SK-MEL-5 (cell line): ENCODE measurements around the gene SCFD2. TPM values are rescaled to one million over a fixed set of nuclear protein-coding genes. Genes with fewer than 3 reads are reported as not detected.
"Not testable (repeated sequence)": the region's sequence is repeated elsewhere in the genome, so short reads cannot be mapped to it uniquely, and the experiment has no call there.

Experiments used
- DNase-seq: peaks from one replicate; pipeline ENCODE4 v3.0.0-alpha.2; 2016; ENCODE audit warnings: low read depth, low spot score
- in situ Hi-C: cut with HindIII; loops from 2 replicates; pipeline ENCODE4 v1.10.0; 2016; ENCODE audit warnings: low sequenced_read_pairs, high pct_unique_total_duplicates, low pct_unique_long_range_greater_than_20kb
- total RNA-seq: library from RNA; depleted of rRNA; stranded (reverse); fragments of >200 nt; shearing (Covaris generic); gene quantifications from 2 replicates; pipeline ENCODE4 v1.2.3, GENCODE V29; 2014

SCFD2 gene
- total RNA-seq, 1 experiment from 2014 or later, result 25.7 TPM

GRCh38 chr4:53292209-53292608 lies 73.7 kb downstream of the SCFD2 start:
- in situ Hi-C loops, DNase-seq: not testable (repeated sequence)

GRCh38 chr4:53281438-53281837 lies 84.4 kb downstream of the SCFD2 start:
- in situ Hi-C loops, result no loop called here
- no peak for DNase-seq

- DNase-seq, result no peak
- in situ Hi-C loops, result no loop called here
These were observed 85.0 kb downstream of the SCFD2 start for GRCh38 chr4:53280846-53281245.

GRCh38 chr4:53274609-53275268 lies 91.1 kb downstream of the SCFD2 start:
- no peak for DNase-seq
- in situ Hi-C loops, result no loop called here

- DNase-seq, result no peak
- in situ Hi-C loops, result no loop called here
These were observed 92.1 kb downstream of the SCFD2 start for GRCh38 chr4:53273726-53274125.

- in situ Hi-C loops, result no loop called here
- no peak for DNase-seq
These were observed 98.8 kb downstream of the SCFD2 start for GRCh38 chr4:53267026-53267425.

GRCh38 chr4:53255986-53256385 lies 109.9 kb downstream of the SCFD2 start:
- DNase-seq, in situ Hi-C loops: not testable (repeated sequence)

GRCh38 chr4:53240573-53240972 lies 125.3 kb downstream of the SCFD2 start:
- in situ Hi-C loops, result no loop called here
- DNase-seq, result no peak

- DNase-seq, in situ Hi-C loops: not testable (repeated sequence)
These were observed 127.5 kb downstream of the SCFD2 start for GRCh38 chr4:53238352-53238751.

GRCh38 chr4:53237811-53238210 lies 128.1 kb downstream of the SCFD2 start:
- in situ Hi-C loops, DNase-seq: not testable (repeated sequence)

GRCh38 chr4:53236624-53237023 lies 129.2 kb downstream of the SCFD2 start:
- in situ Hi-C loops, DNase-seq: not testable (repeated sequence)

GRCh38 chr4:53235547-53235946 lies 130.3 kb downstream of the SCFD2 start:
- in situ Hi-C loops, result no loop called here
- DNase-seq, result no peak

- no peak for DNase-seq
- in situ Hi-C loops, result no loop called here
These were observed 131.2 kb downstream of the SCFD2 start for GRCh38 chr4:53234669-53235068.

GRCh38 chr4:53234111-53234510 lies 131.8 kb downstream of the SCFD2 start:
- no peak for DNase-seq
- in situ Hi-C loops, result no loop called here

- in situ Hi-C loops, result no loop called here
- no peak for DNase-seq
These were observed 132.6 kb downstream of the SCFD2 start for GRCh38 chr4:53233114-53233795.

GRCh38 chr4:53232371-53232770 lies 133.5 kb downstream of the SCFD2 start:
- in situ Hi-C loops, result no loop called here
- no peak for DNase-seq

- in situ Hi-C loops, result no loop called here
- DNase-seq, result no peak
These were observed 137.8 kb downstream of the SCFD2 start for GRCh38 chr4:53228036-53228435.

- in situ Hi-C loops, result no loop called here
- DNase-seq, result no peak
These were observed 138.4 kb downstream of the SCFD2 start for GRCh38 chr4:53227451-53227850.

- in situ Hi-C loops, result no loop called here
These were observed 143.9 kb downstream of the SCFD2 start for GRCh38 chr4:53221832-53222480.

More at GRCh38 chr4:53221832-53222480, 143.9 kb downstream of the SCFD2 start:
- no peak for DNase-seq
